Limb (tissue), 2 donors: ENCODE results near the gene ACKR4.

Experiments used
- DNase-seq, 2 donors: peaks; one replicate each; pipeline ENCODE4 v3.0.0-alpha.2; 2016; ENCODE audit errors: extremely low spot score in 2 of 2

The ACKR4 gene

DNA sequence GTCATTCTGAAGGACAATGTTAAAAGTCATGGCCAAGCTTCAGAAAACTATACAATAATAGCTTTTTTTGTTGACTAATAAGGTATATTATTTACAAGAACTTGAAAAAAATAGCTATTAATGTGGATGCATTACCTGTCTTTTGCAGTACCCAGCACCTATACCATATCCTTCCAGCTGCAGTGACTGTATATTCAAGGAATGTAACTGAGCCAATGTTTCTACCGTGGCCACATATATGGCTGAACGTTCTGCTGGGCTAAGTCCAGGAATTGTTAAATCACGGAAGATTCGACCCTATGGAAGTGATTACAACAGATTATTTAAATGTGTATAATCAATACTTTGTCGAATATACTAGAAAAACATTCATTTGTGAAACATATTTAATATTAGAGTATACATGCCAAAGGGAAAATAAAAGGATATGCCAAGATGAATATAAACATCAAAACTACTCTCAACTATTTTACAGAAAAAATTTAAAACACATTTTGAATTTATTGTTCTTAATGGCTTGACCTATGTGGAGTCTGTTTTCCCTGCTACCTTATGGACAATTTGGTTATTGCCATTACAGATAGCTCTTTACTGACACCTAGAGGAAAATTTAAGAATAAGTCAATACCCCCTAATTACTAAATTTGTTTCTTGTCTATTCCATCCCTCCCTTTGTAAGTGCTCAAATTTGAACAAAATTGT is 44.9 kb downstream of the ACKR4 start:
- peak in 1 of 2 donors; percentile 79 for DNase-seq

- DNase-seq = no peak
Measured at GRCh38 chr3:132642539-132642847, 45.4 kb downstream of the ACKR4 start.

- no peak for DNase-seq
Measured at GRCh38 chr3:132643366-132643765, 46.3 kb downstream of the ACKR4 start.

DNA sequence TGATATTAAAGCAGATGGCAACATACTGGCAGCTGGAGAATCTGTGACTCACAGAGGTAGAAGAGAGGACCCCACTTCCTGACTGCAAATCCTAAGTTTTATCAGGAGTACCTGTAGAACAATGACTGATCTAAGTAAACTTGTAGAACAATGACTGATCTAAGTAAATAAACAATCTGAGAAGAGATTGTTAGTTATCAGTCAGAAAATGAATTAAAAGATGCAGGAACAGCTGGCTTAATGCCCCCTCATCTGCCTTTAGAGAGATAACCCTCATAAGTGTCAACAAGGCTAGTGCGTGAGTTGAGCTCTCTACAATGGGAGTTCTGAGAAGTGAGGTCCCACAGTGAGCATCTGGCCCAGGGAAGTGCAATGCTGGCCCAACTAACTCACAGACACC is 48.0 kb downstream of the ACKR4 start:
- DNase-seq = no peak

- DNase-seq = no peak
Measured at GRCh38 chr3:132650153-132650552, 53.1 kb downstream of the ACKR4 start.
